Activated T-cell treated with anti-CD3 and anti-CD28 coated beads, Interleukin-2, amount 50 U/mL, for 24 hours (primary cell): ENCODE data around the gene CARD14.
A peak's percentile ranks its signal among the peaks of the same experiment; 100 is the strongest.
"Not testable (repeated sequence)": the region's sequence is repeated elsewhere in the genome, so short reads cannot be mapped to it uniquely, and the experiment has no call there.

ENCODE experiments used
- DNase-seq: peaks from one replicate; pipeline ENCODE4 v3.0.0-alpha.2; 2020
- H3K27ac Mint-ChIP-seq: 2 replicates; pipeline ENCODE4 v1.8.0; 2020; ENCODE audit warnings: mild to moderate bottlenecking, mixed read lengths
- H3K27me3 Mint-ChIP-seq: 2 replicates; pipeline ENCODE4 v1.8.0; 2020; ENCODE audit warnings: mixed read lengths
- H3K36me3 Mint-ChIP-seq: 2 replicates; pipeline ENCODE4 v1.8.0; 2020; ENCODE audit warnings: low read depth, mixed read lengths
- H3K4me1 Mint-ChIP-seq: 2 replicates; pipeline ENCODE4 v1.8.0; 2020; ENCODE audit warnings: low read depth, mixed read lengths
- H3K4me3 Mint-ChIP-seq: 2 replicates; pipeline ENCODE4 v1.8.0; 2020; ENCODE audit warnings: mild to moderate bottlenecking, moderate library complexity, mixed read lengths
- H3K9me3 Mint-ChIP-seq: 2 replicates; pipeline ENCODE4 v1.8.0; 2020; ENCODE audit warnings: mixed read lengths

Gene CARD14

DNA sequence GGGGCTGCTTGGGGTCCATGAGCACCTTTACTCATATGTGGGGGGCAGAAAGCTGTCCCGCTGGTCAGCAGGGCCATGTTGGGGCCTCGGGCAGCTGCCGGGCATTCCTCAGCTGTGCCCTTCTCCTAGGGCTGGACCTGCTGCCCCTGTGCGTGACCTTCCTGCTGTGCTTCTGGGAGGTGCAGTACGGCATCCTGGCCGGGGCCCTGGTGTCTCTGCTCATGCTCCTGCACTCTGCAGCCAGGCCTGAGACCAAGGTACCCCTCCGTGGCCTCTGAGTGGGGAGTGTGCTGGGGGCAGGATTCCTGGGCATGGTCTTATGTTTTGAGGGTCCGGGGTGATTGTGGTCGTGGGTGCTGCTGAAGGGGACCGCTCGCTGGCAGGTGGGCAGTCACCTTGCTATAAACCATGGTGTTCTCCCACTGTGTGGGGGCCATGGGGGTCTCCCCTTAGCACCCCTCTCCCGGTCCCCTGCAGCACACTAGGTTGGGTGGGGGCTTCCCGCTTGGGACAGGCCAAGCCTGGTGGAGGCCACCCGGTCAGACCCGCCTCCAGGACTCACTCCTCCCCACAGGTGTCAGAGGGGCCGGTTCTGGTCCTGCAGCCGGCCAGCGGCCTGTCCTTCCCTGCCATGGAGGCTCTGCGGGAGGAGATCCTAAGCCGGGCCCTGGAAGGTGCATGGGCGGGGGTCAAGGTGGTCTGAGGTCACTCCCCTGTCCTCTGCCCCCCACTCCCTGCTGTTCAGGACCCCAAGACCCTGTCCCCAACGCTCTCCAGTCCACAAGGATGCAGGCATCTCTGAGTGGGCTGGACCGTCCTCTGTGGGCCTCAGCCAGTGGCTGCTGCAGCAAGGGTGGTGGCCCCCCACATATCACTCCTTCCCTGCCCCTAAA, 78.4 kb downstream of the CARD14 start:
- Mint-ChIP-seq H3K27ac (no peak overlapping the region), H3K4me1 (peaks cover 16% of the 10 kb centered on the region), H3K9me3 (no peaks in the 10 kb centered on the region), H3K36me3 (peaks cover 19% of the 10 kb centered on the region), H3K4me3 (no peak overlapping the region), H3K27me3 (no peaks in the 10 kb centered on the region)
- no peak for DNase-seq

DNA sequence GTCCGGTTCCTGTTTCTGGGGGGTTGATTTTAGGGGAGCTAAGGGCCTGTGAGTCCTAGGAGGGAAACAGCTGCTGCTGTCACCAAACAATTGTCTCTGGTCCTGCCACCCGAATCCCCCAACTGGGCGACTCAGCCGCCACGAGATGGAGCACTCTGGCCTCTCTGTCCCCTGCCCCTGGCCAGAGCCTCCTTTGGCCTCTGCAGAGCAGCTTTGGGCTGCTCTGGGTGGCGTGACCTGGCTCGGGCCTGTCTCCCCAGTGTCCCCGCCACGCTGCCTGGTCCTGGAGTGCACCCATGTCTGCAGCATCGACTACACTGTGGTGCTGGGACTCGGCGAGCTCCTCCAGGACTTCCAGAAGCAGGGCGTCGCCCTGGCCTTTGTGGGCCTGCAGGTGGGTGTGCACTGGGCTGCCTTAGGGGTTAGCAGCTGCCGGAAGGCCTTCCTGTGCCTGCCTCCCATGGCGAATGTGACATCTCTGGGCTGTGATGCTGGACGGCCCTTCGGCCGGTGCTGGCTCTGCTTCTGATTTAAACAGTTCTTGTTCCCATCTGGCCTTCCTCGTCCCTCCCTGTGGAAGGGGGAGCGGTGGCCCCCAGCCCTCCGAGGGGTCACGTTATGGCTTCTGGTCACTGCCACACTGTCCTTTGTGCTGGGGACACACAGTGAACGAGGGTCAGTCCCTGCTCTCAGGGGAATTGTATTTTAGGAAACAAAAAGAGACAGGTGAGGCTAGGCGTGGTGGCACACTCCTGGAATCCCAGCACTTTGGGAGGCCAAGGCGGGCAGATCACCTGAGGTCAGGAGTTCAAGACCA, 79.3 kb downstream of the CARD14 start:
- Mint-ChIP-seq H3K4me1 (peaks cover 24% of the 10 kb centered on the region), H3K36me3 (peaks cover 18% of the 10 kb centered on the region), H3K27me3 (no peaks in the 10 kb centered on the region), H3K9me3 (no peaks in the 10 kb centered on the region), H3K4me3 (no peak overlapping the region), H3K27ac (no peak overlapping the region)
- DNase-seq, result no peak

DNA sequence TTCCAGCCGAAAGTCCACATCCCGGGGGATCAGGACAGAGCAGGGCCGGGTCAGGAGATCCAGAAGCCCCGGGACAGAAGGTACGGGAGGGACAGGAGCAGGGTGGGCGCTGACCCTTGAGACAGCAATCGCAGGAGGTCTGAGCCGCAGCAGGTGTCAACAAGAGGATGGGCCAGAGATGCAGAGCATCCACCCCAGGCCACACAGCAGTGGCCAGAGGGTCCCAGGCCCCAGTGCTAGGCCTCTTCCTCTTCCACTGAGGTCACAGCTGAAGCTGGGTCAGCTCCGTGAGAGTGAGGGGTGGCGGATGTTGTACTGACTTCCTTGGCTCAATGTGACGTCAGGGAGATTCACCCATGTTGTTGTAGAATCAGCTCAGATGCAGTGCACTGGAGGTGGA, 82.1 kb downstream of the CARD14 start:
- no peak for DNase-seq
- H3K27me3 Mint-ChIP-seq, result no peaks in the 10 kb centered on the region
- peaks cover 51% of the 10 kb centered on the region for H3K4me1 Mint-ChIP-seq
- H3K36me3 Mint-ChIP-seq, result peaks cover 6% of the 10 kb centered on the region
- H3K4me3 Mint-ChIP-seq, result no peak overlapping the region
- no peaks in the 10 kb centered on the region for H3K9me3 Mint-ChIP-seq
- H3K27ac Mint-ChIP-seq, result peak overlapping the region; percentile 49

DNA sequence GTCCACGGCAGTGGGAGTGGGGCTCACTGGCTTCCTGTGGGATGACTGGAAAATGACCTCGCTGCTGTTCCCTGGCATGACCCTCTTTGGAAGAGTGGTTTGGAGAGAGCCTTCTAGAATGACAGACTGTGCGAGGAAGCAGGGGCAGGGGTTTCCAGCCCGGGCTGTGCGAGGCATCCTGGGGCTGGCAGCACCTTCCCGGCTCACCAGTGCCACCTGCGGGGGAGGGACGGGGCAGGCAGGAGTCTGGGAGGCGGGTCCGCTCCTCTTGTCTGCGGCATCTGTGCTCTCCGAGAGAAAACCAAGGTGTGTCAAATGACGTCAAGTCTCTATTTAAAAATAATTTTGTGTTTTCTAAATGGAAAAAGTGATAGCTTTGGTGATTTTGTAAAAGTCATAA, 83.0 kb downstream of the CARD14 start:
- no peaks in the 10 kb centered on the region for H3K9me3 Mint-ChIP-seq
- H3K36me3 Mint-ChIP-seq, result peaks cover 6% of the 10 kb centered on the region
- H3K27me3 Mint-ChIP-seq, result no peaks in the 10 kb centered on the region
- H3K4me1 Mint-ChIP-seq, result peaks cover 58% of the 10 kb centered on the region
- H3K27ac Mint-ChIP-seq, result peak overlapping the region; percentile 99
- DNase-seq, result peak; percentile 91
- H3K4me3 Mint-ChIP-seq, result no peak overlapping the region

DNA sequence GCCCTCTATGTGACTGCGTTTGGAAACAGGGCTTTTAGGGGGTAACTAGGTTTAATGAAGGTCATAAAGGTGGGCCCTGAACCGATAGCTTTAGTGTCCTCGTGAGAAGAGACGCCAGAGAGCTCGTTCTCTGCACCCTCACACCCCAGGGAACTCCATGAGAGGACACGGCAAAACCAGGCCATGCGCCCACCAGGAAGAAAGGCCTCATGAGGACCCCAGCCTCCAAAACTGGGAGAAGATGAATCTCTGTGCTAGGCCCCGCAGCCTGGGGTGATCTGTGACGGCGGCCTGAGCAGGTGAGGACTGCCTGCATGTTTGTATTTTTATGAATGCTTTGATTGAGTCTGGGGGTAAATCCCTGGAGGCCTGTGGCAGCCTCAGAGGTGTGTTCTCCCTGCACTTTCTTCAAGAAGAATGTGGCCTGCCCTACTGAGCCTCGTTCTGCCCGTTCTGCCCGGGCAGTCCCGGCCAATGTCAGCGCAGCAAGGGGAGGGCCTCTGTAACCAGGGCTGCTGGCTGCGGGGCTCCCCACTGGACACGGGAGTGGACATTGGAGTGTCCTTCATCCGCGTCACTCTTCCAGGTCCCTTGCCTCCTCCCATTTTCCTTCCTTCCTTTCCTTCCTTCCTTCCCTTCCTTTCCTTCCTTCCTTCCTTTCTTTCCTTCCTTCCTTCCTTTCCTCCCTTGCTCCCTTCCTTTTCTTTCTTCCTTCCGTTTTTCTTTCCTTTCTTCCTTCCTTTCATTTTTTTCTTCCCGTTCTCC, 84.0 kb downstream of the CARD14 start:
- H3K9me3 Mint-ChIP-seq, result no peaks in the 10 kb centered on the region
- H3K27ac Mint-ChIP-seq, result peak overlapping the region; percentile 99
- H3K4me1 Mint-ChIP-seq, result peaks cover 67% of the 10 kb centered on the region

DNA sequence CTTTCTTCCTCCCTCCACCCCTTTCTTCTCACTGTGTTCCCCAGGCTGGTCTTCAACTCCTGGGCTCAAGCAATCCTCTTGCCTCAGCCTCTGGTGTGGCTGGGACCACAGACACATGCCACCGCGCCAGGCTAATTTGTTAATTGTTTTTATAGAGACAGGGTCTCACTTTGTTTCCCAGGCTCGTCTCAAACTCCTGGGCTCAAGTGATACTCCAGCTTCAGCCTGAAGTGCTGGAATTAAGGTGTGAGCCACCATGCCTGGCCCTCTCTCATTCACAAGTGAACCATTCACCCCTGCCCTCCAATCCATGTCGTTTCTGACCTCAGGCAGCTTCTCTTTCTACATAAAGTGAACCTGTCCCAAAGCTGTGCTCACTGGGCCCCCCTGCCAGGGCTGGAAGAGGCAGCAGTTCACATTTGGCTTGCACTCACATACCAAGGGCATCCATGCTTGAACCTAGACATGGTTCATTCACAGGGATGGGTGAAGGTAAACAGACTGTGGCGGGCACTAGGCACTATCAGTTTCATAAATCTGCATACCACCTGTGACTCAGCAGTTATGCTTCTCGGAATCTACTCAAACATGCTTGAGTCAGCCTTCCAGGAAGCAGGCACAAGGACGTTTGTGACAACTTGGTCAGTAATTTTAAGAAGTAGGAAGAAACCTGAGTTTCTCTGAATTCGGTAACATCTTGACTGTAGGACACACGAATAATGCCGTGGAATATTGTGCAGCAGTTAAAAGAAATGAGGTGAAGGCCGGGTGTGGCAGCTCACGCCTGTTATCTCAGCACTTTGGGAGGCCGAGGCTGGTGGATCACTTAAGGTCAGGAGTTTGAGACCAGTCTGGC, 84.8 kb downstream of the CARD14 start:
- Mint-ChIP-seq H3K9me3 (no peaks in the 10 kb centered on the region), H3K36me3 (peaks cover 4% of the 10 kb centered on the region), H3K4me3 (peak overlapping the region; percentile 67), H3K27ac (peak overlapping the region; percentile 99), H3K4me1 (peaks cover 75% of the 10 kb centered on the region), H3K27me3 (no peaks in the 10 kb centered on the region)
- peak; percentile 77 for DNase-seq

More for the DNA sequence above, 84.0 kb downstream of the CARD14 start:
- Mint-ChIP-seq H3K27me3 (no peaks in the 10 kb centered on the region), H3K4me3 (peak overlapping the region; percentile 67), H3K36me3 (peaks cover 6% of the 10 kb centered on the region)
- no peak for DNase-seq

DNA sequence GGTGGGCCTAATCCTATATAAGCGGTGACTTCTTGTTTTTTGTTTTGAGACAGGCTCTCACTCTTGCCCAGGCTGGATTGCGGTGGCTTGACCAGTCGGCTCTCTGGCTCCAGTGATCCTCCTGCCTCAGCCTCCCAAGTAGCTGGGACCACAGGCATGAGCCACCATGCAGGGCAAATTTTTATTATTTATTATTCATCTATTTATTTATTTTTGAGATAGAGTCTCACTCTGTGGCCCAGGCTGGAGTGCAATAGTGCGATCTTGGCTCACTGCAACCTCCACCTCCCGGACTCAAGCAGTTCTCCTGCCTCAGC, 86.2 kb downstream of the CARD14 start:
- no peaks in the 10 kb centered on the region for H3K27me3 Mint-ChIP-seq
- H3K4me3 Mint-ChIP-seq, result no peak overlapping the region
- H3K36me3 Mint-ChIP-seq, result peaks cover 4% of the 10 kb centered on the region
- H3K9me3 Mint-ChIP-seq, result no peaks in the 10 kb centered on the region
- peak overlapping the region; percentile 99 for H3K27ac Mint-ChIP-seq
- DNase-seq, result no peak
- H3K4me1 Mint-ChIP-seq, result peaks cover 79% of the 10 kb centered on the region

DNA sequence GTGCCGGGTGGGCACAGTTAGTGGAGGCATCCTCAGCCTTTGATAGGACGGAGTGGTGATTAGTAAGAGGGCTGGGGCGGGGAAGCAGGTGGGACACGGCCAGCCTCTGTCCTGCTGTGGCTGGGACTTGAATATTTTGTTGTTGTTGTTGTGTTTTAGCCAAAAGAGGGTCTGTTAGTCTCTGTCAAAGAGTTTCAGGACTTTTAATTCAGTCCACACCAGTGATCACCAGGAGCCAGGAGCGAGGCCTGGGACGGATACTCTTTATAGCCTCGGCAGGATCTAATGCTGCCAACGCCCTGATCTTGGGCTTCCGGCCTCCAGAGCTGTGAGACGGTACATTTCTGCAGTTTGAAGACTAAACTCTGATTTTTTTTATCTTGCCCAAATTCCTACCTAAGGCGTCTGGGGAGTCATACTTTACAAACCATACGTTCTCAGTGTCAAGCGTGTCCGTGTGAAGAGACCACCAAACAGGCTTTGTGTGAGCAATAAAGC, 87.9 kb downstream of the CARD14 start:
- DNase-seq, result no peak
- peak overlapping the region; percentile 86 for H3K4me3 Mint-ChIP-seq
- H3K27ac Mint-ChIP-seq, result peak overlapping the region; percentile 100
- no peaks in the 10 kb centered on the region for H3K27me3 Mint-ChIP-seq
- H3K4me1 Mint-ChIP-seq, result peaks cover 82% of the 10 kb centered on the region
- H3K36me3 Mint-ChIP-seq, result peaks cover 9% of the 10 kb centered on the region
- no peaks in the 10 kb centered on the region for H3K9me3 Mint-ChIP-seq

DNA sequence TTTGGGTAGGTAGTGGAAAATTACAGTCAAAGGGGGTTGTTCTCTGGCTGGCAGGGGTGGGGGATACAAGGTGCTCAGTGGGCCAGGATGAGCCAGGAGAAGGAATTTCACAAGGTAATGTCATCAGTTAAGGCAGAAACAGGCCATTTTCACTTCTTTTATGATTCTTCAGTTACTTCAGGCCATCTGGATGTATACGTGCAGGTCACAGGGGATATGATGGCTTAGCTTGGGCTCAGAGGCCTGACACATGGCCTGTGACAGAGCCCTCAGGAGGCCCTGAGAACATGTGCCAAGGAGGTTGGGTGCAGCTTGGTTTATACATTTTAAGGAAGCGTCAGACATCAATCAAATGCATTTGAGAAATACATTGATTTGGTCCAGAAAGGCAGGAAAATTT, 88.5 kb downstream of the CARD14 start:
- H3K27me3 Mint-ChIP-seq, H3K36me3 Mint-ChIP-seq, DNase-seq, H3K9me3 Mint-ChIP-seq: not testable (repeated sequence)
- Mint-ChIP-seq H3K4me3 (peak overlapping the region; percentile 86), H3K4me1 (peaks cover 82% of the 10 kb centered on the region), H3K27ac (peak overlapping the region; percentile 100)
